WTC11 (cell line): ENCODE results near the gene NDUFS4. TPM values are rescaled to one million over a fixed set of nuclear protein-coding genes. Genes with fewer than 3 reads are reported as not detected.

ENCODE experiments used
- ATAC-seq: fragments of 200-7000 bp; cut with Tn5 transposase; 2 replicates; pipeline ENCODE4 v1.10.0; 2021; ENCODE audit warnings: mild to moderate bottlenecking, moderate library complexity
- CTCF ChIA-PET: fragments of 300-600 bp; sonication (Branson Sonifier 250); formaldehyde crosslinking; loops from one replicate; lab custom pipeline; 2021; ENCODE audit warnings: antibody characterized with exemption; lab: Charles Lee
- POLR2A ChIA-PET: fragments of 350-600 bp; sonication (Branson Sonifier 250); formaldehyde crosslinking; loops from one replicate; lab custom pipeline; 2021; ENCODE audit warnings: antibody characterized with exemption; lab: Charles Lee
- DNase-seq: peaks from one replicate; pipeline ENCODE4 v3.0.0; 2021; ENCODE audit warnings: low spot score
- H3K27ac Mint-ChIP-seq: 2 replicates; pipeline ENCODE4 v1.8.0; 2021; ENCODE audit warnings: mixed read lengths
- H3K27me3 Mint-ChIP-seq: 2 replicates; pipeline ENCODE4 v1.8.0; 2021; ENCODE audit warnings: low read depth, mild to moderate bottlenecking, moderate library complexity, mixed read lengths
- H3K36me3 Mint-ChIP-seq: 2 replicates; pipeline ENCODE4 v1.8.0; 2021; ENCODE audit warnings: mixed read lengths
- H3K4me1 Mint-ChIP-seq: 2 replicates; pipeline ENCODE4 v1.8.0; 2022; ENCODE audit warnings: mixed read lengths
- H3K4me3 Mint-ChIP-seq: 2 replicates; pipeline ENCODE4 v1.8.0; 2021; ENCODE audit warnings: mild to moderate bottlenecking, moderate library complexity, mixed read lengths
- H3K9me3 Mint-ChIP-seq: 2 replicates; pipeline ENCODE4 v1.8.0; 2021; ENCODE audit warnings: mixed read lengths
- FOXK1 ChIP-seq: sonication (generic); formaldehyde crosslinking; IDR thresholded peaks from 2 replicates; pipeline ENCODE4 v1.8.0; 2022; ENCODE audit warnings: mild to moderate bottlenecking, moderate library complexity, missing genetic modification reagents
- GABPB1 ChIP-seq: sonication (generic); formaldehyde crosslinking; IDR thresholded peaks from 2 replicates; pipeline ENCODE4 v1.8.1; 2023; ENCODE audit warnings: mild to moderate bottlenecking, missing genetic modification reagents
- JAZF1 ChIP-seq: fragments of 250-450 bp; sonication (Bioruptor Pico); IDR thresholded peaks from 2 replicates; pipeline ENCODE4 v1.9.0; 2021; ENCODE audit warnings: moderate library complexity, mild to moderate bottlenecking, inconsistent platforms
- MXD4 ChIP-seq: fragments of 250-450 bp; sonication (Bioruptor Pico); IDR thresholded peaks from 2 replicates; pipeline ENCODE4 v1.8.0; 2021; ENCODE audit warnings: mild to moderate bottlenecking, moderate library complexity, borderline replicate concordance
- SMAD4 ChIP-seq: sonication (generic); formaldehyde crosslinking; IDR thresholded peaks from 2 replicates; pipeline ENCODE4 v1.8.0; 2022; ENCODE audit warnings: mild to moderate bottlenecking, missing genetic modification reagents
- ZNF138 ChIP-seq: sonication (generic); formaldehyde crosslinking; conservative IDR thresholded peaks from 2 replicates; pipeline ENCODE4 v1.8.1; 2022; ENCODE audit warnings: mild to moderate bottlenecking, moderate library complexity, missing genetic modification reagents
- total RNA-seq: library from RNA; stranded (reverse); gene quantifications from 3 replicates; pipeline ENCODE4 v1.2.3, GENCODE V29; 2021
- TF ChIP-seq, protein P1 (sequence below): sonication (generic); formaldehyde crosslinking; IDR thresholded peaks from 2 replicates; pipeline ENCODE4 v1.8.1; 2023; ENCODE audit warnings: mild to moderate bottlenecking, missing genetic modification reagents
- TF ChIP-seq, protein P2 (sequence below): sonication (generic); formaldehyde crosslinking; IDR thresholded peaks from 2 replicates; pipeline ENCODE4 v1.8.1; 2022; ENCODE audit warnings: mild to moderate bottlenecking, moderate library complexity, missing genetic modification reagents
- TF ChIP-seq, protein P3 (sequence below): fragments of 250-450 bp; sonication (Bioruptor Pico); IDR thresholded peaks from 2 replicates; pipeline ENCODE4 v1.9.0; 2021; ENCODE audit warnings: mild to moderate bottlenecking, borderline replicate concordance
- TF ChIP-seq, protein P4 (sequence below): fragments of 250-450 bp; sonication (Bioruptor Pico); IDR thresholded peaks from 2 replicates; pipeline ENCODE4 v1.9.0; 2021; ENCODE audit warnings: mild to moderate bottlenecking
- TF ChIP-seq, protein P5 (sequence below): sonication (generic); formaldehyde crosslinking; conservative IDR thresholded peaks from 2 replicates; pipeline ENCODE4 v1.8.1; 2023; ENCODE audit warnings: mild to moderate bottlenecking, low read depth, missing genetic modification reagents, moderate library complexity
- TF ChIP-seq, protein P6 (sequence below): sonication (generic); formaldehyde crosslinking; IDR thresholded peaks from 2 replicates; pipeline ENCODE4 v1.8.0; 2022; ENCODE audit warnings: missing genetic modification reagents
- TF ChIP-seq, protein P7 (sequence below): sonication (generic); formaldehyde crosslinking; IDR thresholded peaks from 2 replicates; pipeline ENCODE4 v1.8.0; 2023; ENCODE audit warnings: missing genetic modification reagents
- TF ChIP-seq, protein P8 (sequence below): sonication (generic); formaldehyde crosslinking; IDR thresholded peaks from 2 replicates; pipeline ENCODE4 v1.8.0; 2022; ENCODE audit warnings: mild to moderate bottlenecking, missing genetic modification reagents

NDUFS4 gene
- total RNA-seq, 1 experiment from 2014 or later: 68.5 TPM

DNA sequence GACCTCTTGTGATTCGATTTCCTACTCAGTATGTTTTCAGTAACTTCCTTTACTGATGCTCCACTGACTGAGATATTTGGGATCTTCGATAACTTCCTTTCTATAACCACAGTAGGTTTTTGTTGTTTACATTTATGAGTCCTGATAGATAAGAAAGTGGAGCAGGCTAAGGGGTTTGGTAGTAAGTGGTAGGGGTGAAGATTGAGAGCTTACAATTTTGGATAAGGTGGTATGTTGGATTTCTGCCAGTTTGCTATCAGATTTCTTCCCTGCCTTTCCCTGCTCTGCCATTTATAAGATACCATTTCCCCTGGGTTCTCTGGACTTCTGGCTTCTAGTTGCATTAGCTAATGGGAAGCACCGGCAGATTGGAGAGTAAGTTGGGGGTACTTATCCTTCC is 7.9 kb upstream of the NDUFS4 start:
- H3K27ac Mint-ChIP-seq: no peak overlapping the region
- ATAC-seq (no peak), DNase-seq (no peak)
- H3K4me1 Mint-ChIP-seq: peaks cover 9% of the 10 kb centered on the region
- no peaks in the 10 kb centered on the region for H3K36me3 Mint-ChIP-seq
- no peak overlapping the region for H3K4me3 Mint-ChIP-seq
- ChIA-PET CTCF (no interaction called here), POLR2A (no interaction called here)
- TF ChIP-seq, protein P1, sequence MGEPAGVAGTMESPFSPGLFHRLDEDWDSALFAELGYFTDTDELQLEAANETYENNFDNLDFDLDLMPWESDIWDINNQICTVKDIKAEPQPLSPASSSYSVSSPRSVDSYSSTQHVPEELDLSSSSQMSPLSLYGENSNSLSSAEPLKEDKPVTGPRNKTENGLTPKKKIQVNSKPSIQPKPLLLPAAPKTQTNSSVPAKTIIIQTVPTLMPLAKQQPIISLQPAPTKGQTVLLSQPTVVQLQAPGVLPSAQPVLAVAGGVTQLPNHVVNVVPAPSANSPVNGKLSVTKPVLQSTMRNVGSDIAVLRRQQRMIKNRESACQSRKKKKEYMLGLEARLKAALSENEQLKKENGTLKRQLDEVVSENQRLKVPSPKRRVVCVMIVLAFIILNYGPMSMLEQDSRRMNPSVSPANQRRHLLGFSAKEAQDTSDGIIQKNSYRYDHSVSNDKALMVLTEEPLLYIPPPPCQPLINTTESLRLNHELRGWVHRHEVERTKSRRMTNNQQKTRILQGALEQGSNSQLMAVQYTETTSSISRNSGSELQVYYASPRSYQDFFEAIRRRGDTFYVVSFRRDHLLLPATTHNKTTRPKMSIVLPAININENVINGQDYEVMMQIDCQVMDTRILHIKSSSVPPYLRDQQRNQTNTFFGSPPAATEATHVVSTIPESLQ (CRISPR knock-in tag): no peak
- TF ChIP-seq JAZF1 (CRISPR knock-in tag): no peak
- TF ChIP-seq ZNF138 (CRISPR knock-in tag): no peak
- TF ChIP-seq, protein P2, sequence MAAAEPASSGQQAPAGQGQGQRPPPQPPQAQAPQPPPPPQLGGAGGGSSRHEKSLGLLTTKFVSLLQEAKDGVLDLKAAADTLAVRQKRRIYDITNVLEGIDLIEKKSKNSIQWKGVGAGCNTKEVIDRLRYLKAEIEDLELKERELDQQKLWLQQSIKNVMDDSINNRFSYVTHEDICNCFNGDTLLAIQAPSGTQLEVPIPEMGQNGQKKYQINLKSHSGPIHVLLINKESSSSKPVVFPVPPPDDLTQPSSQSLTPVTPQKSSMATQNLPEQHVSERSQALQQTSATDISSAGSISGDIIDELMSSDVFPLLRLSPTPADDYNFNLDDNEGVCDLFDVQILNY: no peak
- no peak for TF ChIP-seq MXD4 (CRISPR knock-in tag)
- TF ChIP-seq, protein P3, sequence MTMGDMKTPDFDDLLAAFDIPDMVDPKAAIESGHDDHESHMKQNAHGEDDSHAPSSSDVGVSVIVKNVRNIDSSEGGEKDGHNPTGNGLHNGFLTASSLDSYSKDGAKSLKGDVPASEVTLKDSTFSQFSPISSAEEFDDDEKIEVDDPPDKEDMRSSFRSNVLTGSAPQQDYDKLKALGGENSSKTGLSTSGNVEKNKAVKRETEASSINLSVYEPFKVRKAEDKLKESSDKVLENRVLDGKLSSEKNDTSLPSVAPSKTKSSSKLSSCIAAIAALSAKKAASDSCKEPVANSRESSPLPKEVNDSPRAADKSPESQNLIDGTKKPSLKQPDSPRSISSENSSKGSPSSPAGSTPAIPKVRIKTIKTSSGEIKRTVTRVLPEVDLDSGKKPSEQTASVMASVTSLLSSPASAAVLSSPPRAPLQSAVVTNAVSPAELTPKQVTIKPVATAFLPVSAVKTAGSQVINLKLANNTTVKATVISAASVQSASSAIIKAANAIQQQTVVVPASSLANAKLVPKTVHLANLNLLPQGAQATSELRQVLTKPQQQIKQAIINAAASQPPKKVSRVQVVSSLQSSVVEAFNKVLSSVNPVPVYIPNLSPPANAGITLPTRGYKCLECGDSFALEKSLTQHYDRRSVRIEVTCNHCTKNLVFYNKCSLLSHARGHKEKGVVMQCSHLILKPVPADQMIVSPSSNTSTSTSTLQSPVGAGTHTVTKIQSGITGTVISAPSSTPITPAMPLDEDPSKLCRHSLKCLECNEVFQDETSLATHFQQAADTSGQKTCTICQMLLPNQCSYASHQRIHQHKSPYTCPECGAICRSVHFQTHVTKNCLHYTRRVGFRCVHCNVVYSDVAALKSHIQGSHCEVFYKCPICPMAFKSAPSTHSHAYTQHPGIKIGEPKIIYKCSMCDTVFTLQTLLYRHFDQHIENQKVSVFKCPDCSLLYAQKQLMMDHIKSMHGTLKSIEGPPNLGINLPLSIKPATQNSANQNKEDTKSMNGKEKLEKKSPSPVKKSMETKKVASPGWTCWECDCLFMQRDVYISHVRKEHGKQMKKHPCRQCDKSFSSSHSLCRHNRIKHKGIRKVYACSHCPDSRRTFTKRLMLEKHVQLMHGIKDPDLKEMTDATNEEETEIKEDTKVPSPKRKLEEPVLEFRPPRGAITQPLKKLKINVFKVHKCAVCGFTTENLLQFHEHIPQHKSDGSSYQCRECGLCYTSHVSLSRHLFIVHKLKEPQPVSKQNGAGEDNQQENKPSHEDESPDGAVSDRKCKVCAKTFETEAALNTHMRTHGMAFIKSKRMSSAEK (CRISPR knock-in tag): no peak
- TF ChIP-seq, protein P4, sequence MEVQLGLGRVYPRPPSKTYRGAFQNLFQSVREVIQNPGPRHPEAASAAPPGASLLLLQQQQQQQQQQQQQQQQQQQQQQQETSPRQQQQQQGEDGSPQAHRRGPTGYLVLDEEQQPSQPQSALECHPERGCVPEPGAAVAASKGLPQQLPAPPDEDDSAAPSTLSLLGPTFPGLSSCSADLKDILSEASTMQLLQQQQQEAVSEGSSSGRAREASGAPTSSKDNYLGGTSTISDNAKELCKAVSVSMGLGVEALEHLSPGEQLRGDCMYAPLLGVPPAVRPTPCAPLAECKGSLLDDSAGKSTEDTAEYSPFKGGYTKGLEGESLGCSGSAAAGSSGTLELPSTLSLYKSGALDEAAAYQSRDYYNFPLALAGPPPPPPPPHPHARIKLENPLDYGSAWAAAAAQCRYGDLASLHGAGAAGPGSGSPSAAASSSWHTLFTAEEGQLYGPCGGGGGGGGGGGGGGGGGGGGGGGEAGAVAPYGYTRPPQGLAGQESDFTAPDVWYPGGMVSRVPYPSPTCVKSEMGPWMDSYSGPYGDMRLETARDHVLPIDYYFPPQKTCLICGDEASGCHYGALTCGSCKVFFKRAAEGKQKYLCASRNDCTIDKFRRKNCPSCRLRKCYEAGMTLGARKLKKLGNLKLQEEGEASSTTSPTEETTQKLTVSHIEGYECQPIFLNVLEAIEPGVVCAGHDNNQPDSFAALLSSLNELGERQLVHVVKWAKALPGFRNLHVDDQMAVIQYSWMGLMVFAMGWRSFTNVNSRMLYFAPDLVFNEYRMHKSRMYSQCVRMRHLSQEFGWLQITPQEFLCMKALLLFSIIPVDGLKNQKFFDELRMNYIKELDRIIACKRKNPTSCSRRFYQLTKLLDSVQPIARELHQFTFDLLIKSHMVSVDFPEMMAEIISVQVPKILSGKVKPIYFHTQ (CRISPR knock-in tag): no peak
- TF ChIP-seq, protein P5, sequence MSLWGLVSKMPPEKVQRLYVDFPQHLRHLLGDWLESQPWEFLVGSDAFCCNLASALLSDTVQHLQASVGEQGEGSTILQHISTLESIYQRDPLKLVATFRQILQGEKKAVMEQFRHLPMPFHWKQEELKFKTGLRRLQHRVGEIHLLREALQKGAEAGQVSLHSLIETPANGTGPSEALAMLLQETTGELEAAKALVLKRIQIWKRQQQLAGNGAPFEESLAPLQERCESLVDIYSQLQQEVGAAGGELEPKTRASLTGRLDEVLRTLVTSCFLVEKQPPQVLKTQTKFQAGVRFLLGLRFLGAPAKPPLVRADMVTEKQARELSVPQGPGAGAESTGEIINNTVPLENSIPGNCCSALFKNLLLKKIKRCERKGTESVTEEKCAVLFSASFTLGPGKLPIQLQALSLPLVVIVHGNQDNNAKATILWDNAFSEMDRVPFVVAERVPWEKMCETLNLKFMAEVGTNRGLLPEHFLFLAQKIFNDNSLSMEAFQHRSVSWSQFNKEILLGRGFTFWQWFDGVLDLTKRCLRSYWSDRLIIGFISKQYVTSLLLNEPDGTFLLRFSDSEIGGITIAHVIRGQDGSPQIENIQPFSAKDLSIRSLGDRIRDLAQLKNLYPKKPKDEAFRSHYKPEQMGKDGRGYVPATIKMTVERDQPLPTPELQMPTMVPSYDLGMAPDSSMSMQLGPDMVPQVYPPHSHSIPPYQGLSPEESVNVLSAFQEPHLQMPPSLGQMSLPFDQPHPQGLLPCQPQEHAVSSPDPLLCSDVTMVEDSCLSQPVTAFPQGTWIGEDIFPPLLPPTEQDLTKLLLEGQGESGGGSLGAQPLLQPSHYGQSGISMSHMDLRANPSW (CRISPR knock-in tag): no peak
- no peak for TF ChIP-seq SMAD4 (CRISPR knock-in tag)
- no peak for TF ChIP-seq GABPB1 (CRISPR knock-in tag)
- no peaks in the 10 kb centered on the region; the same call in 1 of the 2 replicates for H3K27me3 Mint-ChIP-seq
- H3K9me3 Mint-ChIP-seq: no peaks in the 10 kb centered on the region

DNA sequence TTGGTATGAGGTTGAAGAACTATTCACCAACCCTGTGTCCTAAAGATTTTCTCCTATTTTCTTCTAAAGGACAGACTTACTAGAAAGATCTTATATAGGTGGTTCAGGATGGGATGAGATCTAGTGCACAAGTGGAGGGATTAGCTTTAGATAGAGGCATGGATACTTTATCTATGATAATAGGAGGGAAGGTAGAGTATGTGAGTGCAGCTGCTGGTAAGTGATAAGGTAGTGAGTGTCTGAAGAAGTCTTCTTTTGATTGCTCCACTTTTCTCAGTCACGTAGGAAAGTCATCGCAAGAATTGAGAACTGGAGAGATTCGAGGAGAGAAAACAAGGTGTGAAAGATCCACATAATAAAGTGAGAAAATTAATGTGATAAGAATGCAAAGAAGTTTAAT is 6.0 kb upstream of the NDUFS4 start:
- ChIA-PET POLR2A (no interaction called here), CTCF (no interaction called here)
- no peak overlapping the region for H3K27ac Mint-ChIP-seq
- H3K4me1 Mint-ChIP-seq: peaks cover 9% of the 10 kb centered on the region
- ATAC-seq (no peak), DNase-seq (no peak)
- H3K27me3 Mint-ChIP-seq: no peaks in the 10 kb centered on the region; the same call in 1 of the 2 replicates
- peaks cover 12% of the 10 kb centered on the region for H3K36me3 Mint-ChIP-seq
- no peak overlapping the region for H3K4me3 Mint-ChIP-seq
- peaks cover 14% of the 10 kb centered on the region for H3K9me3 Mint-ChIP-seq
- TF ChIP-seq, protein P6, sequence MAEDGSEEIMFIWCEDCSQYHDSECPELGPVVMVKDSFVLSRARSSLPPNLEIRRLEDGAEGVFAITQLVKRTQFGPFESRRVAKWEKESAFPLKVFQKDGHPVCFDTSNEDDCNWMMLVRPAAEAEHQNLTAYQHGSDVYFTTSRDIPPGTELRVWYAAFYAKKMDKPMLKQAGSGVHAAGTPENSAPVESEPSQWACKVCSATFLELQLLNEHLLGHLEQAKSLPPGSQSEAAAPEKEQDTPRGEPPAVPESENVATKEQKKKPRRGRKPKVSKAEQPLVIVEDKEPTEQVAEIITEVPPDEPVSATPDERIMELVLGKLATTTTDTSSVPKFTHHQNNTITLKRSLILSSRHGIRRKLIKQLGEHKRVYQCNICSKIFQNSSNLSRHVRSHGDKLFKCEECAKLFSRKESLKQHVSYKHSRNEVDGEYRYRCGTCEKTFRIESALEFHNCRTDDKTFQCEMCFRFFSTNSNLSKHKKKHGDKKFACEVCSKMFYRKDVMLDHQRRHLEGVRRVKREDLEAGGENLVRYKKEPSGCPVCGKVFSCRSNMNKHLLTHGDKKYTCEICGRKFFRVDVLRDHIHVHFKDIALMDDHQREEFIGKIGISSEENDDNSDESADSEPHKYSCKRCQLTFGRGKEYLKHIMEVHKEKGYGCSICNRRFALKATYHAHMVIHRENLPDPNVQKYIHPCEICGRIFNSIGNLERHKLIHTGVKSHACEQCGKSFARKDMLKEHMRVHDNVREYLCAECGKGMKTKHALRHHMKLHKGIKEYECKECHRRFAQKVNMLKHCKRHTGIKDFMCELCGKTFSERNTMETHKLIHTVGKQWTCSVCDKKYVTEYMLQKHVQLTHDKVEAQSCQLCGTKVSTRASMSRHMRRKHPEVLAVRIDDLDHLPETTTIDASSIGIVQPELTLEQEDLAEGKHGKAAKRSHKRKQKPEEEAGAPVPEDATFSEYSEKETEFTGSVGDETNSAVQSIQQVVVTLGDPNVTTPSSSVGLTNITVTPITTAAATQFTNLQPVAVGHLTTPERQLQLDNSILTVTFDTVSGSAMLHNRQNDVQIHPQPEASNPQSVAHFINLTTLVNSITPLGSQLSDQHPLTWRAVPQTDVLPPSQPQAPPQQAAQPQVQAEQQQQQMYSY (CRISPR knock-in tag): no peak
- TF ChIP-seq ZNF138 (CRISPR knock-in tag) (no peak), FOXK1 (CRISPR knock-in tag) (no peak), MXD4 (CRISPR knock-in tag) (no peak), GABPB1 (CRISPR knock-in tag) (no peak)
- TF ChIP-seq, protein P7, sequence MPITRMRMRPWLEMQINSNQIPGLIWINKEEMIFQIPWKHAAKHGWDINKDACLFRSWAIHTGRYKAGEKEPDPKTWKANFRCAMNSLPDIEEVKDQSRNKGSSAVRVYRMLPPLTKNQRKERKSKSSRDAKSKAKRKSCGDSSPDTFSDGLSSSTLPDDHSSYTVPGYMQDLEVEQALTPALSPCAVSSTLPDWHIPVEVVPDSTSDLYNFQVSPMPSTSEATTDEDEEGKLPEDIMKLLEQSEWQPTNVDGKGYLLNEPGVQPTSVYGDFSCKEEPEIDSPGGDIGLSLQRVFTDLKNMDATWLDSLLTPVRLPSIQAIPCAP (CRISPR knock-in tag): no peak
- TF ChIP-seq, protein P8, sequence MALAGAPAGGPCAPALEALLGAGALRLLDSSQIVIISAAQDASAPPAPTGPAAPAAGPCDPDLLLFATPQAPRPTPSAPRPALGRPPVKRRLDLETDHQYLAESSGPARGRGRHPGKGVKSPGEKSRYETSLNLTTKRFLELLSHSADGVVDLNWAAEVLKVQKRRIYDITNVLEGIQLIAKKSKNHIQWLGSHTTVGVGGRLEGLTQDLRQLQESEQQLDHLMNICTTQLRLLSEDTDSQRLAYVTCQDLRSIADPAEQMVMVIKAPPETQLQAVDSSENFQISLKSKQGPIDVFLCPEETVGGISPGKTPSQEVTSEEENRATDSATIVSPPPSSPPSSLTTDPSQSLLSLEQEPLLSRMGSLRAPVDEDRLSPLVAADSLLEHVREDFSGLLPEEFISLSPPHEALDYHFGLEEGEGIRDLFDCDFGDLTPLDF (CRISPR knock-in tag): no peak
